HG03457 (cell line): ENCODE data around the gene WRAP73.

Experiments used
- ATAC-seq: cut with Tn5 transposase; IDR thresholded peaks from one replicate; pipeline ENCODE4 v1.9.1; 2021; ENCODE audit warnings: moderate number of reproducible peaks; ENCODE audit not compliant: unreplicated experiment

WRAP73 gene

DNA sequence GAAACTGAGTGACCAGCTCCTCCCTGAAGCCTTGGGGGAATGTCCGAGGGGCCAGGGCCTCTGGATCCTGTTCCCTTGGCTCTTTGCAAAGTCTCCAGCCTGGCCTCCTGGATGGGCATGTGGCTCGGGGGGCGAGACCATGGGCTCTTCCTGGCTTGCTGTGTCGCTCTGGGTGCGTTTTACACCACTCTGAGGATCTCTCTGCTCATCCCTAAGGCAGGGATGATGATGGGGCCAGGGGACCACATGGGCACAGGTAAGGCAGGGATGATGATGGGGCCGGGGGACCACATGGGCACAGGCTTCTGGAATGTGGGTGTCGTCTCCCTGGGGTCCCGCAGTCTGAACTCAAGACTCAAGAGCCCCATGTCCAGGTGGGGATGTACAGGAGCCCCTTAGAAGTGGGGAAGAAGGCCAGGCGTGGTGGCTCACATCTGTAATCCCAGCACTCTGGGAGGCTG, 20.1 kb upstream of the WRAP73 start:
- no peak for ATAC-seq

DNA sequence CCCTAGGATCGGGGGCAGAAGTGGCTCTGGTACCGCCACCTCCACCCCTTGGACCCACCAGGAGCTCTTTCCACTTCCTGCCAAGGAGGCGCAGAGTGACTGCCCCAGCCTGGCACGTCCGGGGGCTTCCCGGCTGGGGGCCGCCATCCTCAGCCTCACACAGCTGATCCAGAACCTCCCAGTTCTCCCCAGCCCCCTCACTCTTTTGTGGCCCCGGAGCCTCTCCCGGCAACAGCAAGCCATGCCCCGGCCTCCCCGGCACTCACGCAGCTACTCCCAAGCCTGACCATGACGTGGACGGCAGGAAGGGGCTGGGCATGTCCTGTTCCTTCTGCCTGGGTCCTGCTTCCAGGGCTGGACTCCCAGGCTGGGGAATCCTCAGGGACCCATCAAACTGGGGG, 19.5 kb upstream of the WRAP73 start:
- no peak for ATAC-seq

- no peak for ATAC-seq
These were observed 18.8 kb upstream of the WRAP73 start for GRCh38 chr1:3668585-3669300.

DNA sequence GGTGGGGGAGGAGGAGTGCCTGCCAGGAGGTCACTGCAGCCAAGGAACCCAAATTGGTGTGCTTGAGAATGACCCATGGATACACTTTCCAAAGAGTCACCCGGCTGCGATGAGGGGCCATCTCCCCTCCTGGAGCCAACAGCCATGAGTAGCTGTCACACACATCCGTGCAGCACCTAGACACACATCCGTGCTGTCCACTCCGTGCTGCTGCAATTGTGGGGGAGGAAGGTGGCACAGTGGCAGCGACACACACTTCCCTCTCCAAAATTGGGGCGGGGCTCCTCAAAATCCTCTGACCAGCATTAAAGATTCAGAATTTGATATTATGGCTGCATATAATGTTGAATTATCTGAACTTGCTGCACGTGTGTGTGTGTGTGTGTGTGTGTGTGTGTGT, 18.2 kb upstream of the WRAP73 start:
- no peak for ATAC-seq

- ATAC-seq = no peak
These were observed 14.9 kb upstream of the WRAP73 start for GRCh38 chr1:3664700-3665375.

DNA sequence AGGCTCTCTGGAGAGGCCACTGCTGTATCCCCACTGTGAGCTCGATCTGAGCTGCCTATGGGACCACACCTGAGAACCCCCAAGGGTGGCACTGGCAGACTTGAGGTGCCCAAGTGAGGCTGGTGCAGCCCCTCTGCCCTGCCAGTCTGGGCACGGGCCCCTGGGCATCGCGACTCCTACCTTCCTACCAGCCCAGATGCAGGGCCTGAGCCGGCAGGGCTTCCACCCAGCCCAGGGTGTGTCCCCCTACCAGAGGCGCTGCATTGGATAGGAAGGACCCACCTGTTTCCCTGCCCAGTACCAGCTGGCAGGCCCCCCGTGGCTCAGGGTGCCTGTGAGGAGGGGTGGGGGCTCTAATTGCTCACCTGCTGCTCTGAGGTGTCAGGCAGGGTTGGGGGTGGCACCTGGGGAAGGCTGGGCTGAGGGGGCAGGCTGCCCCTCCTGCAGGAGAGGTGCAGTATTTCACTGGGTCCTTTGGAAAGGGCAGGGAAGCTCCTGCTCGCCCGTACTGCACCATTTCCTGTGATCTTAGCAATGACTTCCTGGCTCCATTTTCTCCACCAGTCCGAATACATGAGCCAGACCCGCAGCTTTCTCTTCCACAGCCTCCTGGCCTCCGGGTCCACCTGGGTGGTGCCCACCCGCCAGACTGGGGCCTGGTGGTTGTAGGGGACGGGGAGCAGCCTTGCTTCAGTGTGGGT, 14.2 kb upstream of the WRAP73 start:
- no peak for ATAC-seq

DNA sequence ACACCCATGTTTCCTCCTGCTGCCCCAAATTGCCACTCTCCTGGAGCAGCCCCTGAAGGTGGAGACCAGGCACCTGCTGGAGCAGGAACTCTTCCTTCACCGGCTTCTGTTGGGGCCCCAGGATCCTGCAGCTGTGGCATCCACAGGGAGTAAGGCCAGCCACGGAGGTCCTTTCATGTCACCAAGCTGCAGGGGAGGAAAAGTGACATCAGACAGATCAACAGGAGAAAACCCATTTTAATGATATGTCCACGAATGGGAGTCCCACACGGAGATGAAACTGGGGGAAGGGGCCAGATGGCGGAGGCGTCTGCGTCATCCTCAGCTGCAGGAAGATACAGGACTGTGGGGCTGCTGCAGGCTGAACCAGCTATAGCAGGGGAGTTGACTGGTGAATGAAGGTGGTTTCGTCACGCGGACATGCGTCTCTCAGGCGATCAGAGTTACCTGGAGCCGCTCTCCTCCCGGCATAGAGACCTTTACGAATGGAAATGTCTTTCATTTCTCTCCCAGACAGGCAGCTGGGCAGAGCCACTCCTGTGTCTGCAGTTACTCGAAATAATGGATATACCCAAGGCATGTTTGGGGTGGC, 12.3 kb upstream of the WRAP73 start:
- no peak for ATAC-seq

DNA sequence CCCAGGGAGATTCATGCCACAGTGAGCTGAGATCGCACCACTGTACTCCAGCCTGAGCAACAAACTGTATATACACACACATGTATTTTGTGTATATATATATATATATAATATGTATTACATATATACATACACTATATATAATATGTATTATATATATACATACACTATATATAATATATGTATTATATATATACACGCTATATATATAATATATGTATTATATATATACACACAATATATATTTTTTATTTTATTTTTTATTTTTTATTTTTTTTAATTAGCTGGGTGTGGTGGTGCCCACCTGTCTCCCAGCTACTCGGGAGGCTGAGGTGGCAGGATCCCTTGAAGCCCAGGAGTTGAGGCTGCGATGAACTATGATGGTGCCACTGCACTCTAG, 11.7 kb upstream of the WRAP73 start:
- ATAC-seq = no peak

DNA sequence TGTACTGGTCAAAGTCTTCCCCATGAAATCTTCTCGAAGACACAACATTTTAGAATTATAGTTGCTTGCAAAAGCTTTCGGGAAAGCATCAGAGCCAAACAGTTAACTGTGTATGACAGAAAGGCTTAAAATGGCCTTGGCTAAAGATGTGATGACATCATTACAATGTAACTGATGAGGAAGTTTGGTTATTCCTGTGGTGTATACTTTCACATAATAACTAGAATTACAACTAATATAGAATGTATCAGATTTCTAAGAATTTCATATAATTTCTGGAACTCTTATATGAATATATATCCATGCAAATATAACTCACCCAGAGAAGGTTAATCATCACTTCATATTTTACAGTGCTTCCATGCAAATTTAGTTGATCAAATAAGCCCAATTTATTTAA, 10.8 kb upstream of the WRAP73 start:
- no peak for ATAC-seq

DNA sequence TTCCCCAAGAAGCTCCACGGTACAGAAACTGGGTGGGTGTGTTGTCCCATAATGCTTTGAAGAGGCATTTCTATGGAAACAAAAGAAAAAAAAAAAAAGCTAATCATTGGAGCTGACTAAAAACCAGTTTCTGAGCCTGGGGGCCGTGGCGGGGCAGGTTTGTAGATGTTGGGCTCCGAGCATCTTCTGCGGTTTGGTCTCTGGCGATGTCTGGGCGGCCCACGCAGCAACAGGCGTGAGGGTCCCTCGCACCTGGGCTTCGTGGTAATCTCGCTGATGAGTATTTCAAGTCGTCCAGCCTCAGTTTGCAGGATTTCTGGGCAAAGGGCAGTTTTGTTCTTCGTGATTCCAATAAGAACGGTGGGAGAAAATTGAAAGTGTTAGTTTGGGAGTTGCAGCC, 9.2 kb upstream of the WRAP73 start:
- ATAC-seq = no peak

GRCh38 chr1:3658231-3658615, 8.3 kb upstream of the WRAP73 start:
- ATAC-seq = no peak

DNA sequence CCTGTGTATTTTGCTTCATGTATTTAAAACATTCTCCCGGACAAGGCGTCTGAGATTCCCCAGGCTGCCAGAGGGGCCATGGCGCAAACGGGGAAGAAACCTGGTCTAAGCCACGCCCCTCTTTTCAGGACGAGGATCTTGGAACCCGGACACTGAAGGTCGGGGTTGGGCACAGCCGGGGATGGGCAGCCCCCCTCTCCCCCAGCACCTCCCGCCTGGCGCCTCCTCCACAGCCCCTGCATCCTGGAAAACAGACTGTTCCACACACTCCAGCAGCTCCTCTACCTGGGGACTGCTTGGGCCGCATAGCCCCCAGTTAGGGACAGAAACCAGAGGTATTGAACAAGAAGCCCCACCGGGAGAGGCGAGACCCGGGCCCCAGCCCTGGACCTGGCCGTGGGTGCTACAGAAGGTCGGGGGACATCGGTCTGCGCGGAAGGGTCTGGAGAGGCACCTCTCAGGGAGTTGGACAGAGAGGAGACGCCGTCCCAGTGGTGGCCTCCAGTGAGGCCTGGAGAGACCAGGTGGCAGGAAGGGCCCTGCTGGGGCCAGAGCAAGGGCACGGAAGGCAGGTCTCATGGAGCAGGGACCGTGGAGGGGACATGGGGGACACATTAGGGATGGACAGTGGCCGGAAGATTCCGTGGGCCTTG, 7.8 kb upstream of the WRAP73 start:
- ATAC-seq = no peak

DNA sequence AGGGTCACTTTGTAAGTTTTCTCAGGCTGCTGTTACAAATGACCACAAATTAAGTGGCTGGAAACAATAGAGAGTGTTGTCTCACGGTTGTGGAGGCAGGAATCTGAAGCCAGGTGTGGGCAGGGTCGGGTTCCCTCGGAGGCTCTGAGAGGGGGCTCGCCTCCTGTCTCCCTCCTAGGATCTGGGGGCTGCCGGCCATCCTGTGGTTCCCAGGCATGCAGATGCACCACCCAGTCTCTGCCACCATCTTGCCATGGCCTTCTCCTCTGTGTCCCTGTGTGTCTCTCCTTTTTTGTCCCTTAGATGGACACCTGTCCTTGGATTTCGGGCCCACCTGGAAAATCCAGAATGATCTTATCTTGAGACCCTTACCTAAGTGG, 7.2 kb upstream of the WRAP73 start:
- ATAC-seq = peak; percentile 11

DNA sequence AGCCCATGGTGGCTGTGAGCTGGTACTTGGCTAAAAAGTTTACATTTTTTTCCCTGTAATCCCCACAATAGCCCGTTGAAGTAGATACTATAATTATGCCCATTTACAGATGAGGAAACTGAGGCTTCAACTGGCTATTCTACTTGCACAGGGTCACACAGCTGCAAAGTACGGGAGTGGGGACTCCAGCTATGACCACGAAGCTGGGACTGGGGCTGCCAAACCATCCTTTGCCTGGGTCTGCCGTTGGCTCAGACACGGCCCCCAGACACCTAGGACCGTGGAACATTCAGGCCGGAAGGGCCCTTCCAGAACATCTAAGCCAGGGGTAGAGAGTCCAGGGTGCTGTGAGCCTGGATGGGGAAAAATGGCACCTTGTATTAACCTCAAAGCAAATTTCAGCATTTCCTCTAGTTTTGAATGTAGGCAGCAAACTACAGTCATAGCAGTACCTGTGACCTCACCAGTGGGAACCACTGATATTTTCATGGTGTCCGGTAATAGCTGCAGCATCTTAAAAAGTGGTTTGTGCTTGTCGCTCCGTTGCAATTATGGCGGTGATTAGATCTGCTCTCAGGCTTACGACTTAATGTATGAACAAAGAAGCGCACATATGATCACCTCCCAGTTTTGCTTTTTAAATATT, 6.7 kb upstream of the WRAP73 start:
- peak; percentile 53 for ATAC-seq

GRCh38 chr1:3654549-3655281, 4.8 kb upstream of the WRAP73 start:
- no peak for ATAC-seq

GRCh38 chr1:3653286-3653618, 3.3 kb upstream of the WRAP73 start:
- no peak for ATAC-seq

DNA sequence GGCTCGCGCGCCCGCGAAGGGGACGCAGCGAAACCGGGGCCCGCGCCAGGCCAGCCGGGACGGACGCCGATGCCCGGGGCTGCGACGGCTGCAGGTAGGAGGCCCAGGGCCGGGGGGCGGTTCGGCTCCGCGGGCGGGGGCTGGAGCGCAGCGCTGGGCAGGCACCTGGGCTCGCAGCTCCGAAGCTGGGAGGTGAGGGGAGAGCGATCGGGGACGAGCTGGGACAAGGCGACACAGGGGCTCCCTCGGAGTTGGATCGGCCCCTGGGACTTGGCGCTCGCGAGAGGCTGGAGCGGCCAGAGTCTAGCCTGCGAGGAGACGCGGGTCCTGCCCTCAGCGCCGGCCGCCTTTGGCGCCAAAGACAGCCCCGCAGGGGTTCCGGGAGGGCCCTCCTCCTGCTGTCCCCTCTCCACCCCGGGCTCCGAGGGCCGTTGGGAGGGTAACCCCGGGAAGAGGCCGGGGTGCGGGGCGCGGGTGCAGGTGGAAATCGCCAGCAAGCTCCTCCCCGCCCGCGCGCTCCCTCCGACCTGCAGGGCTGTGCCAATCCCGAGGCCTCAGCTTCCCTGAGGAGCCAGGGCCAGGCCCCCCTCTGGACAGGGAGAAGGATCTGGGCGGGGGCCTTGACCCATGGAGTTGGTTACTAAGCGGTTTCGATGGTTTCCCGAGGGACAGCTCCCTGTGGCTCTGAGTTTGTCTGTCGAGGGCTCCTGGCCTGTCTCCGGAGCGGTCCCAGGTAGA, 2.8 kb upstream of the WRAP73 start:
- no peak for ATAC-seq

GRCh38 chr1:3651930-3652547, 2.1 kb upstream of the WRAP73 start, which contains the start of gene TP73:
Gene TP73, plus strand, starts transcription at chr1:3652516. Its CDS starts 29,850 bp downstream, at chr1:3682366.
- no peak for ATAC-seq
